ENCODE measurements around the gene TKT.

TKT gene

GRCh38 chr3:53191836-53192480 is 63.9 kb downstream of the TKT start:
- 0 out of 2 replicates have a peak, but pooled peaks have one; percentile 29 for TF ChIP-seq POLR2AphosphoS5 (IDR thresholded peaks at IDR 0.05; ENCODE audit: low read depth, low read length)
- no peak for TF ChIP-seq TAF1 (IDR thresholded peaks at IDR 0.05; ENCODE audit: borderline replicate concordance, low read depth, low read length)
- DNase-seq (ENCODE audit: insufficient read length) (no peak), FAIRE-seq (peak; percentile 86)

GRCh38 chr3:53190659-53191058 is 65.2 kb downstream of the TKT start:
- TF ChIP-seq POLR2A (IDR thresholded peaks at IDR 0.05; ENCODE audit: low read depth, low read length), result no peak
- no peak for TF ChIP-seq POLR2AphosphoS5 (IDR thresholded peaks at IDR 0.05; ENCODE audit: low read depth, low read length)
- no peak for TF ChIP-seq TAF1 (IDR thresholded peaks at IDR 0.05; ENCODE audit: borderline replicate concordance, low read depth, low read length)
- FAIRE-seq (peak; percentile 93), DNase-seq (ENCODE audit: insufficient read length) (no peak)

GRCh38 chr3:53189276-53189675 is 66.5 kb downstream of the TKT start:
- DNase-seq (ENCODE audit: insufficient read length) (no peak), FAIRE-seq (no peak)
- TF ChIP-seq POLR2AphosphoS5 (IDR thresholded peaks at IDR 0.05; ENCODE audit: low read depth, low read length), result no peak
- TF ChIP-seq TAF1 (IDR thresholded peaks at IDR 0.05; ENCODE audit: borderline replicate concordance, low read depth, low read length), result no peak
- TF ChIP-seq POLR2A (IDR thresholded peaks at IDR 0.05; ENCODE audit: low read depth, low read length), result no peak

- TF ChIP-seq POLR2AphosphoS5 (IDR thresholded peaks at IDR 0.05; ENCODE audit: low read depth, low read length), result no peak
- no peak for TF ChIP-seq POLR2A (IDR thresholded peaks at IDR 0.05; ENCODE audit: low read depth, low read length)
- no peak for TF ChIP-seq TAF1 (IDR thresholded peaks at IDR 0.05; ENCODE audit: borderline replicate concordance, low read depth, low read length)
- FAIRE-seq (no peak), DNase-seq (ENCODE audit: insufficient read length) (no peak)
These were observed 67.1 kb downstream of the TKT start for GRCh38 chr3:53188720-53189119.

- no peak for TF ChIP-seq POLR2A (IDR thresholded peaks at IDR 0.05; ENCODE audit: low read depth, low read length)
- no peak for TF ChIP-seq POLR2AphosphoS5 (IDR thresholded peaks at IDR 0.05; ENCODE audit: low read depth, low read length)
- no peak for TF ChIP-seq TAF1 (IDR thresholded peaks at IDR 0.05; ENCODE audit: borderline replicate concordance, low read depth, low read length)
- FAIRE-seq, result no peak
- no peak for DNase-seq (ENCODE audit: insufficient read length)
These were observed 67.6 kb downstream of the TKT start for GRCh38 chr3:53188136-53188685.

DNA sequence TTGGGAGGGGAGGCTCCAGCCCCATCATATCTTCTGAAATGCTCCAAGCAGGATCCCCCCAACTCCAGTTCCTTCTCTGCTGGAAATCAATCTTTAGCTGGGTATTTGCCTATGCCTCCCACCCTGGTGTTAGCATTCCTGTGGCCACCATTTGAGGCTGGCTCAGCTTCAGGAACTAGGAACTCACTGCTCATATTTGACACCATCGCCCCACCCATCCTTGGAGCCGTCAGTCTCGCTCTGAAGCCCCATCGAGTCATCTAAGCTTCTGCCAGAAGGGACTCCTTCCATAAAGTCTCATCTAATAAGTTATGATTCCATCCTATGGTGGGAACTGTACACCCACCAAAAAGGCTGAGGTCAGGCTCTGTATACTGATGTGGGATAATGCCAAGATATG is 68.4 kb downstream of the TKT start:
- TF ChIP-seq POLR2A (IDR thresholded peaks at IDR 0.05; ENCODE audit: low read depth, low read length), result no peak
- TF ChIP-seq TAF1 (IDR thresholded peaks at IDR 0.05; ENCODE audit: borderline replicate concordance, low read depth, low read length), result no peak
- no peak for TF ChIP-seq POLR2AphosphoS5 (IDR thresholded peaks at IDR 0.05; ENCODE audit: low read depth, low read length)
- FAIRE-seq, result no peak
- DNase-seq (ENCODE audit: insufficient read length), result no peak

DNA sequence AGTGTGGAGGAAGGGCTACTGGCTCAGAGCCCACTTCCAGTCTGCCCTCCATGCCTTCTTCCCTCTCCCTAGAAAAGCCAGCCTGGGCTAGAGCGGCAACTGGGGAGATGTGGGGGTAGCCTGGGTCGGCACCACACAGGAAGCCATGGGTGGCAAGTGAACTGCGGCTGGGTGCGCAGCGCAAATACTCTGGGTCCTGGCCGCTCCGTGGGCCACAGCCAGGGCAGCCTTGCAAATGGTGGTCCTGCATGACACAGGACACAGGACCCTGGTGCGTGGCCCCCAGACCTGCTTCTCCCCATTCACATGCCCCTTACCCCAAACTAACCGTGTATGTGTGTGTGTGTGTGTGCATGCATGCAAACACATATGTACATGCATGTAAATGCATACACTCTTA is 69.1 kb downstream of the TKT start:
- TF ChIP-seq TAF1 (IDR thresholded peaks at IDR 0.05; ENCODE audit: borderline replicate concordance, low read depth, low read length), result no peak
- no peak for DNase-seq (ENCODE audit: insufficient read length)
- FAIRE-seq, result no peak

DNA sequence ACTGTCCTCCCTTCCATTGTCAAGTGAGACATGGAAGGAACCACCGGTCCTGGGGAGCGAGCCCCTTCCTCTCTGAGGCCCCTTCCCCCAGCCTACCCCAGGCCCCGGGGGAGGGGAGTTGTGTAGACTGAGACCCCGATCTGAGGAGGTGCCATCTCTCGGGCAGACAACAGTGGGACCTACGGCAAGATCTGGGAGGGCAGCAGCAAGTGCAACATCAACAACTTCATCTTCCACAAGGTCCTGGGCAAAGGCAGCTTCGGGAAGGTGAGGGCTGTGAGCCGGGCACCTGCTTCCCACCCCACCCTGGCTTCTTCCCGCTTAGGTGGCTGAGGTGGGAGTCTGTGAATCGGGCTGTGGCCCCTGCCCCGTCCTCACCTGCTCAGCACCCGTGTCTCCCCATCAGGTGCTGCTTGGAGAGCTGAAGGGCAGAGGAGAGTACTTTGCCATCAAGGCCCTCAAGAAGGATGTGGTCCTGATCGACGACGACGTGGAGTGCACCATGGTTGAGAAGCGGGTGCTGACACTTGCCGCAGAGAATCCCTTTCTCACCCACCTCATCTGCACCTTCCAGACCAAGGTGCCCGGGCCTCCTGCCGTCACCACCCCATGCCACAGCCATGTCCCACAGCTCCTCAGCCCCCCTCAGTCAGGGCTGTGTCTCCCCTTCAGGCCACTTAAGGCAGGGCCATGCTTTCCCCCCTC is 69.9 kb downstream of the TKT start:
- no peak for DNase-seq (ENCODE audit: insufficient read length)
- TF ChIP-seq TAF1 (IDR thresholded peaks at IDR 0.05; ENCODE audit: borderline replicate concordance, low read depth, low read length) (no peak), POLR2A (IDR thresholded peaks at IDR 0.05; ENCODE audit: low read depth, low read length) (no peak), POLR2AphosphoS5 (IDR thresholded peaks at IDR 0.05; ENCODE audit: low read depth, low read length) (0 out of 2 replicates have a peak, but pooled peaks have one; percentile 14)
- FAIRE-seq, result no peak

GRCh38 chr3:53184701-53185100 is 71.1 kb downstream of the TKT start:
- FAIRE-seq, result no peak
- TF ChIP-seq POLR2A (IDR thresholded peaks at IDR 0.05; ENCODE audit: low read depth, low read length) (0 out of 2 replicates have a peak, but pooled peaks have one; percentile 20), TAF1 (IDR thresholded peaks at IDR 0.05; ENCODE audit: borderline replicate concordance, low read depth, low read length) (no peak)
- no peak for DNase-seq (ENCODE audit: insufficient read length)

DNA sequence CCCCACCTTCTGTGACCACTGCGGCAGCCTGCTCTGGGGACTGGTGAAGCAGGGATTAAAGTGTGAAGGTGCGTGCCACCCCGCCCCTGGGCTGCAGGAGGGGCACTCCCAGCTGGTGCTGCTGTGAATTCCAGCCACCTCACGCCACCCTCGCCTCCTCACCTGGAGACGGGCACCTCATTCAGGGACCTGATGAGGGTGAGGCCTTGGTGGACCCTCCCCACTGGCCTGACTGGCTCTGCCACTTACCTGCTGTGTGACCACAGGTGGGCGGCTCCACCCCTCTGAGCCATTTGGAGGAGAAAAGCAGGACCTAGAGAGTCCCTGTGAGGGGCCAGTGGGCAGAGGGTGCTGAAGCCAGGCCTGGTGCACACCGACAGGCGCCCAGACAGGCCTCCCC is 72.3 kb downstream of the TKT start:
- FAIRE-seq (no peak), DNase-seq (ENCODE audit: insufficient read length) (no peak)
- TF ChIP-seq POLR2A (IDR thresholded peaks at IDR 0.05; ENCODE audit: low read depth, low read length) (no peak), POLR2AphosphoS5 (IDR thresholded peaks at IDR 0.05; ENCODE audit: low read depth, low read length) (no peak), TAF1 (IDR thresholded peaks at IDR 0.05; ENCODE audit: borderline replicate concordance, low read depth, low read length) (no peak)

DNA sequence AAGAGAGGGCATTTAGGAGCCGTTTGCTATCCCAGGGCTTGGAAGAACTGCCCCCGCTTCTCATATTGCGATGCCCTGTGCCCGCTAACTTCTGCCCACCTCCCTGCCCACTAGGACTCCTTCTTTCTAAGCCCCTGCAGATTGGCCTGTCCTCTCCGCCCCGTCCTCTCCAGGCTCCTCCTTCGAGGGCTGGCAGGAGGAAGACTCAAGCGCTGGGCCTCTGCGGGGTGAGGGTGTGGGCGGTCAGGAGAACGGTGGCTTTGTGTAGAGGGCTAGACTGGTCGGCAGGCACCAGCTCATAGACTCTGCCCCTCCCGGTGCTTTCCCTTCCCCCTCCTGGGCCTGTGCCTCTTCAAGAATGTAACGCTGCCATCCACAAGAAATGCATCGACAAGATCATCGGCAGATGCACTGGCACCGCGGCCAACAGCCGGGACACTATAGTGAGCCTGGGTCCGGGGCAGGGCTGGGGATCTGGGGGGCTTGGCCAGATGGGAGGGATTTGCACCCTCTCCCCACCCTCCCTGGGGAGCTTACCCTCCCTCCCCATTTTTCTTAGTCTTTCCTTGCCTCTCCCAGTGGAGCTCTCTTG is 73.0 kb downstream of the TKT start:
- FAIRE-seq (no peak), DNase-seq (ENCODE audit: insufficient read length) (no peak)
- TF ChIP-seq POLR2AphosphoS5 (IDR thresholded peaks at IDR 0.05; ENCODE audit: low read depth, low read length) (no peak), TAF1 (IDR thresholded peaks at IDR 0.05; ENCODE audit: borderline replicate concordance, low read depth, low read length) (no peak), POLR2A (IDR thresholded peaks at IDR 0.05; ENCODE audit: low read depth, low read length) (no peak)

DNA sequence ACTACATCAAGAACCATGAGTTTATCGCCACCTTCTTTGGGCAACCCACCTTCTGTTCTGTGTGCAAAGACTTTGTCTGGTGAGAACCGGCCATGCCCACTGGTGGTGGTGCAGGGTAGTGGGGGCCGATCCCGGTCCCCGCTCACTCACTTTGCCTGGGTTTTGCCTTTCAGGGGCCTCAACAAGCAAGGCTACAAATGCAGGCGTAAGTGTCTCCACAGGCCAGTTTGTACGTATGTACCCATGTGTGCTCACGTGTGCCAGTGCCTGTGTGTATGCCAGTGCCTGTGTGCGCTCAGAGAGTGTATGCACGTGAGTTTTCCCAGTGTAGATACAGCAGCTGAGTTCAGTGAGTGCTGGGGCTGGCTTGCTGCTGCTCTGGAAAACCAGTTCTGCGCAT is 74.3 kb downstream of the TKT start:
- TF ChIP-seq POLR2AphosphoS5 (IDR thresholded peaks at IDR 0.05; ENCODE audit: low read depth, low read length) (no peak), POLR2A (IDR thresholded peaks at IDR 0.05; ENCODE audit: low read depth, low read length) (no peak), TAF1 (IDR thresholded peaks at IDR 0.05; ENCODE audit: borderline replicate concordance, low read depth, low read length) (no peak)
- no peak for DNase-seq (ENCODE audit: insufficient read length)
- FAIRE-seq, result no peak
